A549 treated with AZD9567 at 1 μM for 4 hours (cell line): ENCODE data around the gene LAMP2. TPM values are rescaled to one million over a fixed set of nuclear protein-coding genes. Genes with fewer than 3 reads are reported as not detected.

Experiments used
- total RNA-seq: library from RNA; stranded (reverse); fragments of 200-300 nt; extraction: Qiagen RNA extraction; gene quantifications from 5 replicates; pipeline ENCODE4 v1.2.3, GENCODE V29; 2022; ENCODE audit not compliant: insufficient read depth

The LAMP2 gene
- total RNA-seq = 86.9 to 109 TPM (median 100.0 TPM) in 5 replicates

GRCh38 chrX:120468825-120469525 is at the start of gene LAMP2:
Gene LAMP2, minus strand, starts transcription at chrX:120469296. Its CDS starts 127 bp downstream, at chrX:120469169.

Other genes starting within 250 kb of the LAMP2 start
- gene ZBTB33, start 218.5 kb downstream of the LAMP2 start, total RNA-seq = 7.5 to 13.4 TPM (median 11.2 TPM) in 5 replicates
- 0.13 to 0.37 TPM (median 0.19 TPM) in 4 of 5 replicates, not detected in the other for gene TMEM255A, start 157.8 kb downstream of the LAMP2 start, total RNA-seq
- gene ATP1B4, start 107.2 kb downstream of the LAMP2 start, total RNA-seq = 0.01 TPM in 1 of 5 replicates, not detected in the others
- gene CUL4B, start 91.7 kb upstream of the LAMP2 start, total RNA-seq = 32.3 to 49.7 TPM (median 41.1 TPM) in 5 replicates
- 89.6 to 118 TPM (median 94.1 TPM) in 5 replicates for gene MCTS1, start 134.8 kb upstream of the LAMP2 start, total RNA-seq
- 29.2 to 35.9 TPM (median 31.9 TPM) in 5 replicates for gene C1GALT1C1, start 160.8 kb upstream of the LAMP2 start, total RNA-seq